PC-9 (cell line): Measurements from ENCODE around the gene TRABD.
"Not testable (repeated sequence)": the region's sequence is repeated elsewhere in the genome, so short reads cannot be mapped to it uniquely, and the experiment has no call there.

ENCODE experiments used
- CTCF ChIP-seq: fragments of 200-600 bp; sonication (generic); conservative IDR thresholded peaks from 2 replicates; pipeline ENCODE4 v1.6.1; 2017; ENCODE audit warnings: mixed run types, antibody characterized with exemption, mild to moderate bottlenecking, moderate library complexity
- EZH2 ChIP-seq: fragments of 200-600 bp; sonication (generic); IDR thresholded peaks from 2 replicates; pipeline ENCODE4 v1.8.0; 2017; ENCODE audit warnings: antibody characterized with exemption, low read depth

GRCh38 chr22:50168490-50169180 is 17.1 kb upstream of the TRABD start:
- TF ChIP-seq CTCF, EZH2: not testable (repeated sequence)
